ENCODE results near the gene TBX19. TPM values are rescaled to one million over a fixed set of nuclear protein-coding genes. Genes with fewer than 3 reads are reported as not detected.

The TBX19 gene
- total RNA-seq, 6 experiments from 2014 or later: 0.43 to 0.68 (median 0.56) TPM

GRCh38 chr1:168303716-168304540 is 23.3 kb downstream of the TBX19 start:
- no peaks in the 10 kb centered on the region for H3K27me3 ChIP-seq
- intact Hi-C loops (cut with DNase I): no loop called here
- no peak overlapping the region for H3K27ac ChIP-seq
- ATAC-seq (no peak), DNase-seq (no peak)
- no peaks in the 10 kb centered on the region for H3K36me3 ChIP-seq
- no peaks in the 10 kb centered on the region for H3K9me3 ChIP-seq
- peaks cover 0 to 4% (median 0%) of the 10 kb centered on the region in 4 donors for H3K4me1 ChIP-seq
- TF ChIP-seq POLR2A (IDR thresholded peaks at IDR 0.05): no peak
- TF ChIP-seq CTCF (IDR thresholded peaks at IDR 0.05): no peak
- H3K4me3 ChIP-seq: no peak overlapping the region
- 84% methylated on average over 6 of the region's 7 CpGs for WGBS (ENCODE audit: insufficient coverage, low coverage, low lambda C conversion rate, missing lambda C conversion rate)

- TF ChIP-seq CTCF (IDR thresholded peaks at IDR 0.05): no peak
- TF ChIP-seq POLR2A (IDR thresholded peaks at IDR 0.05): no peak
- Histone ChIP-seq H3K27me3 (no peaks in the 10 kb centered on the region), H3K27ac (no peak overlapping the region), H3K36me3 (no peaks in the 10 kb centered on the region), H3K4me1 (peaks cover 0 to 4% (median 0%) of the 10 kb centered on the region in 4 donors), H3K9me3 (no peaks in the 10 kb centered on the region), H3K4me3 (no peak overlapping the region)
- intact Hi-C loops (cut with DNase I): no loop called here
- no CpG with 5 or more reads among the region's 5 CpGs for WGBS (ENCODE audit: insufficient coverage, low coverage, low lambda C conversion rate, missing lambda C conversion rate)
- ATAC-seq: no peak
- no peak for DNase-seq
Measured at GRCh38 chr1:168304865-168305264, 24.2 kb downstream of the TBX19 start.

DNA sequence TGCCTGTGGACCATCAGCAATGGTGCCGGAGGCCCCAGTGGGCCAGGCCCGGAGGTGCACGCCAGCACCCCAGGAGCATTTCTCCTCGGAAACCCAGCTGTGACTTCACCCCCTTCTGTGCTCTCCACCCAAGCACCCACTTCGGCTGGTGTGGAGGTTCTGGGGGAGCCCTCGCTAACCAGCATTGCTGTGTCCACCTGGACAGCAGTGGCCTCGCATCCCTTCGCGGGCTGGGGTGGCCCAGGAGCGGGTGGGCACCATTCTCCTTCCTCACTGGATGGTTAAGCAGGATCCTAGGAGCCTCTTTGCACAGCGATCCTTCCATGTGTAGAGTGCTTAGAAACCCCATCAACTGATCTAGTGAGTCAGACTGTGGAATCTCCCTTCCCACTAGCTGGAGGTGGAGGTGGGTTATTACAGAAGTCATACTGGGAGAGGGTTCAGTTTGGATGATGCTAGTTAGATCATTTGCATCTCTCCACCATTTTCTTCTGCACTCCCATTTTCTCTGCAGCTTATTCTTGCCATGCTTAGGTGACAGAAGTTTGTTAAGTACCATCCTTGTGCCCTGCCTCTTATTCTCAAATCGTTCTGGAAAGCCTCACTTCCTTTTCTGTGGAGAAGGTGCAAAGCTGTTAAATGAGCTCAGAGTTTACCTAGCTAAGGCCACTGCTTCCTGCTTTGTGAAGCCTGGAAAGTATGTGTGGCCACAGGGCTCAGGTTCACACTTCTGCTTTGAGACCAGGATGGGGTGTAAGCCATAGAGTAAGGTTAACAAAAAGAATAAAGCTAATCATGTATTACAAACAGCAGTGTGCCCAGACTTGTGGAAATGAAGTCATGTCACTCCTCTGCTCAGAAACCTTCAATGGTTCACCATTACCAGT is 32.3 kb downstream of the TBX19 start:
- no peaks in the 10 kb centered on the region for H3K4me1 ChIP-seq
- no peaks in the 10 kb centered on the region for H3K9me3 ChIP-seq
- H3K27me3 ChIP-seq: no peaks in the 10 kb centered on the region
- intact Hi-C loops (cut with DNase I): no loop called here
- ATAC-seq (no peak), DNase-seq (no peak)
- no peaks in the 10 kb centered on the region for H3K36me3 ChIP-seq
- TF ChIP-seq CTCF (IDR thresholded peaks at IDR 0.05): no peak
- TF ChIP-seq POLR2A (IDR thresholded peaks at IDR 0.05): no peak
- H3K27ac ChIP-seq: no peak overlapping the region
- 50% methylated on average over 1 of the region's 12 CpGs for WGBS (ENCODE audit: insufficient coverage, low coverage, low lambda C conversion rate, missing lambda C conversion rate)
- H3K4me3 ChIP-seq: no peak overlapping the region

DNA sequence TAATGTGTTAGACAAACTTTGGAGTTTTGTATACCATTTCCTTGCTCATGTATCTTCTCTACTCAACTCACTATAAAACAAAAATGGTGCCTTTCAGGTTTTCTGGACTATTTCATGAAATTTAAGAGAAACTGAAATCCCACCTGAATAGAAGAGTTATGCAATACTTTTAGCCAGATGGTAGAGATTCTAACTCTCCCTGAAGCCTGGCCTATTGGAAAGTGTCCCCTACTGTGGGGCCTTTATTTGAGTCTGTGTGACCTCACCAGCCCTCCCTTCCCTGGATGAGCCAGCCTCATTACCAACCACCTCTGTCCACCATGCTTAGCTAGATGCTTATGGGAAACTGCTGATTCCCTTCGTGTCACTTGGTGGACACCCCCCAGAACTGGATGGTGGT is 35.5 kb downstream of the TBX19 start:
- Histone ChIP-seq H3K27me3 (no peaks in the 10 kb centered on the region), H3K4me3 (no peak overlapping the region), H3K36me3 (no peaks in the 10 kb centered on the region), H3K27ac (no peak overlapping the region), H3K9me3 (no peaks in the 10 kb centered on the region), H3K4me1 (peaks cover 0 to 11% (median 2%) of the 10 kb centered on the region in 4 donors)
- intact Hi-C loops (cut with DNase I): no loop called here
- ATAC-seq: no peak
- no peak for TF ChIP-seq CTCF (IDR thresholded peaks at IDR 0.05)
- TF ChIP-seq POLR2A (IDR thresholded peaks at IDR 0.05): no peak
- WGBS (ENCODE audit: insufficient coverage, low coverage, low lambda C conversion rate, missing lambda C conversion rate): 88% methylated on average over 1 of the region's 1 CpG
- DNase-seq: no peak

Measured in right lobe of liver (tissue), 6 donors.